GM21381 (cell line): ENCODE data around the gene HAND1.

ENCODE experiments used
- ATAC-seq: cut with Tn5 transposase; IDR thresholded peaks from one replicate; pipeline ENCODE4 v1.9.1; 2021; ENCODE audit warnings: mild to moderate bottlenecking, moderate library complexity; ENCODE audit not compliant: unreplicated experiment

HAND1 gene

GRCh38 chr5:154461531-154461930 lies 16.5 kb downstream of the HAND1 start:
- ATAC-seq: no peak

- no peak for ATAC-seq
Measured at GRCh38 chr5:154460172-154460571, 17.9 kb downstream of the HAND1 start.

- ATAC-seq: no peak
Measured at GRCh38 chr5:154459015-154459414, 19.0 kb downstream of the HAND1 start.

GRCh38 chr5:154456540-154456939 lies 21.5 kb downstream of the HAND1 start:
- no peak for ATAC-seq

- ATAC-seq: no peak
Measured at GRCh38 chr5:154455585-154455984, 22.4 kb downstream of the HAND1 start.

GRCh38 chr5:154451957-154452356 lies 26.1 kb downstream of the HAND1 start:
- no peak for ATAC-seq

GRCh38 chr5:154449786-154450185 lies 28.2 kb downstream of the HAND1 start:
- no peak for ATAC-seq

- ATAC-seq: no peak
Measured at GRCh38 chr5:154447089-154447725, 30.8 kb downstream of the HAND1 start.

- ATAC-seq: peak; percentile 25
Measured at GRCh38 chr5:154446195-154447088, 31.6 kb downstream of the HAND1 start.

GRCh38 chr5:154445422-154446194 lies 32.4 kb downstream of the HAND1 start, which contains the start of gene SAP30L:
Gene SAP30L, plus strand, starts transcription at chr5:154445997. Its CDS starts 608 bp downstream, at chr5:154446605.
- peak; percentile 93 for ATAC-seq

- no peak for ATAC-seq
Measured at GRCh38 chr5:154444556-154445421, 33.2 kb downstream of the HAND1 start.

- ATAC-seq: no peak
Measured at GRCh38 chr5:154442801-154443200, 35.2 kb downstream of the HAND1 start.

- no peak for ATAC-seq
Measured at GRCh38 chr5:154440540-154440939, 37.5 kb downstream of the HAND1 start.

GRCh38 chr5:154437281-154437965 lies 40.6 kb downstream of the HAND1 start:
- no peak for ATAC-seq

- no peak for ATAC-seq
Measured at GRCh38 chr5:154435226-154435625, 42.8 kb downstream of the HAND1 start.

GRCh38 chr5:154430961-154431630 lies 46.9 kb downstream of the HAND1 start:
- ATAC-seq: no peak

- no peak for ATAC-seq
Measured at GRCh38 chr5:154430466-154430865, 47.6 kb downstream of the HAND1 start.

GRCh38 chr5:154429341-154429740 lies 48.7 kb downstream of the HAND1 start:
- no peak for ATAC-seq

GRCh38 chr5:154428208-154428607 lies 49.8 kb downstream of the HAND1 start:
- ATAC-seq: no peak
